ENCODE results near the gene FBXL15. TPM values are rescaled to one million over a fixed set of nuclear protein-coding genes. Genes with fewer than 3 reads are reported as not detected.
A peak's percentile ranks its signal among the peaks of the same experiment; 100 is the strongest.

The FBXL15 gene
- total and polyA plus RNA-seq, 2 of the 4 experiments (the other 2 are of a cell fraction): 3.0 to 8.4 TPM

GRCh38 chr10:102432162-102432950, 11.7 kb downstream of the FBXL15 start, which contains the start of gene CUEDC2:
Gene CUEDC2 (minus strand): TSS chr10:102432574. CDS start chr10:102425188, 7,386 bp downstream.
- peak within 1 kb of the TSS; percentile 45 for H2AK5ac ChIP-seq (ENCODE audit: low read depth, low read length)
- H3K4me1 ChIP-seq (ENCODE audit: control insufficient read depth, insufficient read depth, low read length): peaks cover 13% of the 10 kb centered on the region
- peak within 1 kb of the TSS; percentile 96 for H2AFZ ChIP-seq (replicated peaks; ENCODE audit: low read length, poor library complexity)
- peak within 1 kb of the TSS; percentile 91 for H3K23ac ChIP-seq (ENCODE audit: low read depth, low read length)
- H3K79me1 ChIP-seq (ENCODE audit: low read depth in 1 of 2, low read length in 2 of 2): peaks cover 9 to 20% of the 10 kb centered on the region in 2 experiments
- no peak within 1 kb of the TSS for H2BK20ac ChIP-seq (ENCODE audit: low read depth, low read length)
- H3K4me2 ChIP-seq (ENCODE audit: low read depth, low read length): peak within 1 kb of the TSS; percentile 94
- 0% methylated on average over 22 of the region's 52 CpGs; no CpG with 5 or more reads in 1 of the 2 experiments for whole genome bisulfite sequencing, 2 experiments (ENCODE audit: extremely low coverage in 2 of 2, insufficient read length in 1 of 2)
- DNase-seq (peak; percentile 94), ATAC-seq (ENCODE audit: low read depth) (peak; percentile 95)
- H3K9me3 ChIP-seq (ENCODE audit: control insufficient read depth, insufficient read depth, low read length): no peaks in the 10 kb centered on the region
- in situ Hi-C loops (cut with MboI; ENCODE audit: low sequenced_read_pairs): no loop called here
- peak within 1 kb of the TSS; percentile 89 for H3K9ac ChIP-seq (ENCODE audit: low read depth, low read length)
- intact Hi-C loops (cut with micrococcal nuclease): loop anchor here (1.0 kb wide), 1 partner anchor 148 kb away; no protein-coding TSS in a partner anchor
- H2BK5ac ChIP-seq (ENCODE audit: low read depth, low read length, poor library complexity, severe bottlenecking): peak within 1 kb of the TSS; percentile 72
- H3K27ac ChIP-seq (ENCODE audit: insufficient read depth, low read length): peak within 1 kb of the TSS; percentile 85
- H3K18ac ChIP-seq (ENCODE audit: low read depth, low read length): peak within 1 kb of the TSS; percentile 35
- peak within 1 kb of the TSS; percentile 70 for H3K4me3 ChIP-seq (ENCODE audit: insufficient read depth, low read depth, low read length)
- POLR2A ChIA-PET (ENCODE audit: unreplicated experiment): interaction anchor here (0.7 to 1.0 kb wide), 2 partner anchors 11 to 81 kb away, joined by 3 to 17 read pairs; no protein-coding TSS in a partner anchor
- H2BK15ac ChIP-seq (ENCODE audit: low read depth, low read length): peak within 1 kb of the TSS; percentile 30; the same call in 1 of the 3 replicates
- H4K8ac ChIP-seq (ENCODE audit: low read depth in 2 of 2, low read length in 2 of 2): peak within 1 kb of the TSS; percentile 85 to 99
- dilution Hi-C loops (cut with HindIII; ENCODE audit: low sequenced_read_pairs, unreplicated experiment): no loop called here
- H3K14ac ChIP-seq (replicated peaks; ENCODE audit: low read depth, low read length): peak within 1 kb of the TSS; percentile 95
- H2AK9ac ChIP-seq (replicated peaks; ENCODE audit: low read depth, low read length, poor library complexity): peak within 1 kb of the TSS; percentile 76
- peak within 1 kb of the TSS; percentile 81 for H3K4ac ChIP-seq (ENCODE audit: low read depth, low read length)
- CTCF ChIA-PET: interaction anchor here (0.9 kb wide), 1 partner anchor 80 kb away, joined by 3 read pairs; no protein-coding TSS in a partner anchor
- H3K36me3 ChIP-seq (ENCODE audit: control insufficient read depth, insufficient read depth, low read length): no peaks in the 10 kb centered on the region
- H4K91ac ChIP-seq (ENCODE audit: insufficient read depth, low read depth, low read length): peak within 1 kb of the TSS; percentile 85
- peak within 1 kb of the TSS; percentile 75 for H3K56ac ChIP-seq (ENCODE audit: extremely low read depth, insufficient read depth, low read length)
- no TSS peak for BruUV-seq (replicated peaks)
- peak within 1 kb of the TSS; percentile 57; the same call in 1 of the 2 replicates for H2BK120ac ChIP-seq (ENCODE audit: low read depth, low read length)
- H4K5ac ChIP-seq (ENCODE audit: low read depth, low read length): peak within 1 kb of the TSS; percentile 89
- H4K20me1 ChIP-seq (ENCODE audit: insufficient read depth, low read length): no peaks in the 10 kb centered on the region
- peaks cover 3% of the 10 kb centered on the region; the same call in 1 of the 2 replicates for H3K9me1 ChIP-seq (ENCODE audit: insufficient read depth, low read length)
- no peaks in the 10 kb centered on the region for H3K27me3 ChIP-seq (ENCODE audit: control insufficient read depth, insufficient read depth, low read length)
- TF ChIP-seq ELK1 (IDR thresholded peaks at IDR 0.05; ENCODE audit: borderline replicate concordance, low read depth, low read length) (no peak), RCOR1 (IDR thresholded peaks at IDR 0.05; ENCODE audit: insufficient replicate concordance, low read length) (no peak), FOS (IDR thresholded peaks at IDR 0.05; ENCODE audit: low read depth, low read length) (no peak), CEBPB (IDR thresholded peaks at IDR 0.05; ENCODE audit: low read depth, low read length) (no peak), RAD21 (IDR thresholded peaks at IDR 0.05; ENCODE audit: low read length) (no peak), CHD1 (IDR thresholded peaks at IDR 0.05; ENCODE audit: low read depth, low read length) (no peak), MXI1 (IDR thresholded peaks at IDR 0.05; ENCODE audit: borderline replicate concordance, low read depth, low read length) (no peak), NFE2L2 (IDR thresholded peaks at IDR 0.05; ENCODE audit: low read depth, low read length) (no peak), BHLHE40 (IDR thresholded peaks at IDR 0.05; ENCODE audit: low read depth, low read length) (no peak), MAFK (IDR thresholded peaks at IDR 0.05; ENCODE audit: low read depth, low read length) (no peak), POLR2A (IDR thresholded peaks at IDR 0.05; ENCODE audit: low read depth, low read length) (peak; percentile 62; the same call in 1 of the 2 replicates), MAZ (IDR thresholded peaks at IDR 0.05; ENCODE audit: borderline replicate concordance, low read depth, low read length) (peak; percentile 83; the same call in 1 of the 2 replicates)
- TF ChIP-seq, protein P1, sequence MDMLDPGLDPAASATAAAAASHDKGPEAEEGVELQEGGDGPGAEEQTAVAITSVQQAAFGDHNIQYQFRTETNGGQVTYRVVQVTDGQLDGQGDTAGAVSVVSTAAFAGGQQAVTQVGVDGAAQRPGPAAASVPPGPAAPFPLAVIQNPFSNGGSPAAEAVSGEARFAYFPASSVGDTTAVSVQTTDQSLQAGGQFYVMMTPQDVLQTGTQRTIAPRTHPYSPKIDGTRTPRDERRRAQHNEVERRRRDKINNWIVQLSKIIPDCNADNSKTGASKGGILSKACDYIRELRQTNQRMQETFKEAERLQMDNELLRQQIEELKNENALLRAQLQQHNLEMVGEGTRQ (IDR thresholded peaks at IDR 0.05; ENCODE audit: low read depth, low read length): no peak
